ENCODE data around the gene RANGAP1.

Gene RANGAP1

GRCh38 chr22:41237707-41238569 is 48.0 kb downstream of the RANGAP1 start:
- TF ChIP-seq CTCF (IDR thresholded peaks at IDR 0.05; ENCODE audit: low read depth, low read length): peak; percentile 33
- peak; percentile 31 to 40 for DNase-seq (ENCODE audit: low read depth in 2 of 2)
- H3K4me3 ChIP-seq (replicated peaks in 1 of 2; ENCODE audit: low read depth in 2 of 2, low read length in 2 of 2): peak overlapping the region in 1 of 2 donors; percentile 33

- H3K4me3 ChIP-seq (replicated peaks in 1 of 2; ENCODE audit: low read depth in 2 of 2, low read length in 2 of 2): peak overlapping the region in 1 of 2 donors; percentile 33
- no peak for DNase-seq (ENCODE audit: low read depth in 2 of 2)
- no peak for TF ChIP-seq CTCF (IDR thresholded peaks at IDR 0.05; ENCODE audit: low read depth, low read length)
These were observed 48.8 kb downstream of the RANGAP1 start for GRCh38 chr22:41237036-41237706.

GRCh38 chr22:41234815-41235695 is 50.9 kb downstream of the RANGAP1 start:
- no peak for DNase-seq (ENCODE audit: low read depth in 2 of 2)
- no peak overlapping the region for H3K4me3 ChIP-seq (replicated peaks in 1 of 2; ENCODE audit: low read depth in 2 of 2, low read length in 2 of 2)
- no peak for TF ChIP-seq CTCF (IDR thresholded peaks at IDR 0.05; ENCODE audit: low read depth, low read length)

- DNase-seq (ENCODE audit: low read depth in 2 of 2): no peak
- no peak for TF ChIP-seq CTCF (IDR thresholded peaks at IDR 0.05; ENCODE audit: low read depth, low read length)
- H3K4me3 ChIP-seq (replicated peaks in 1 of 2; ENCODE audit: low read depth in 2 of 2, low read length in 2 of 2): no peak overlapping the region
These were observed 54.6 kb downstream of the RANGAP1 start for GRCh38 chr22:41231369-41231768.

GRCh38 chr22:41230401-41230785 is 55.6 kb downstream of the RANGAP1 start:
- no peak overlapping the region for H3K4me3 ChIP-seq (replicated peaks in 1 of 2; ENCODE audit: low read depth in 2 of 2, low read length in 2 of 2)
- no peak for TF ChIP-seq CTCF (IDR thresholded peaks at IDR 0.05; ENCODE audit: low read depth, low read length)
- DNase-seq (ENCODE audit: low read depth in 2 of 2): no peak

GRCh38 chr22:41229730-41230400 is 56.1 kb downstream of the RANGAP1 start:
- no peak for TF ChIP-seq CTCF (IDR thresholded peaks at IDR 0.05; ENCODE audit: low read depth, low read length)
- no peak overlapping the region for H3K4me3 ChIP-seq (replicated peaks in 1 of 2; ENCODE audit: low read depth in 2 of 2, low read length in 2 of 2)
- DNase-seq (ENCODE audit: low read depth in 2 of 2): no peak
